CD4-positive, alpha-beta T cell treated with Interleukin-2 at 100 ng/mL for 4 hours (primary cell): Measurements from ENCODE around the gene SYNJ1.
"Not testable (repeated sequence)": the region's sequence is repeated elsewhere in the genome, so short reads cannot be mapped to it uniquely, and the experiment has no call there.

ENCODE experiments used
- DNase-seq: peaks from one replicate; pipeline ENCODE4 v3.0.0-alpha.2; 2020; ENCODE audit warnings: low spot score

SYNJ1 gene

DNA sequence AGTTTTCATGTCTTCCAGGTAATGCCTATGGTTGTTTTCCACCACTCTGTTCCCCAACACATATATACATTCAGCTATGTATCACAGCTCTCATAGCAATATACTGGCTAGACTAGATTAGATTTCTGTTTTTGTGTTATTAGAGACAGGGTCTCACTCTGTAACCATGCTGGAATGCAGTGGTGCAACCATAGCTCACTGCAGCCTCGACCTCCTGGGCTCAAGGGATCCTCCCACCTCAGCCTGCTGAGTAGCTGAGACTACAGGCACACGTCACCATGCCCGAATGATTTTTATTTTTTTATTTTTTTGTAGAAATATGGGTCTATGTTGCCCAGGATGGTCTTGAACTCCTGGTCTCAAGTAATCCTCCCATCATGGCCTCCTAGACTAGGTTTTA lies 37.7 kb downstream of the SYNJ1 start:
- no peak for DNase-seq

DNA sequence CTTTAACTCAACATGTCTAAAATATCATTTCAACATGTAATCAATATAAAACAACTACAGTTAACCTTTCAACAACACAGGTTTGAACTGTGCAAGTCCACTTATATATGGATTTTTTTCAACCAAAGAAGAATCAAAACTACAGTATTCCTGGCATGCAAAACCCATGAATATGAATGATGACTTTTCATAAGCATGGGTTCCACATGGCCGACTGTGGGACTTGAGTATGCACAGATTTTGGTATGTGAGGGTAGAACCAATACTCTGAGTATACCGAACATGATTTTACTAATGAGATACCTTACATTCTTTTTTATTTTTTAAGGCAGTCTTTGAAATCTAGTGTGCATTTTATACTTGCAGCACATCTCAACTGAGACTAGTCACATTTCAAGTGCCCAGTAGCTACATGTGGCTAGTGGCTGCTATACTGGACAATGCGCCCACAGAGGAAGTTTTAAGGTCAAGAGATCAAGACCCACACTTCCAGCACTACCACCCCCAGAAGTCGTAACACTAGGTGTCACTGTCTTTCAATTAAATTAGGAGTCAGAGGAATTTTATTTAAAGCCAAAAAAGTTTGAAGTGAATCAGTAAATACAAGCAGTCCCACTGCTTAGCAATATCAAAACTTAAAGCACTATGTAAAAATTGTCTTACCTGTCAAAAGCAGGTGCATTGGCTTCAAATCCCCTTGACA lies 40.0 kb downstream of the SYNJ1 start:
- DNase-seq = no peak

DNA sequence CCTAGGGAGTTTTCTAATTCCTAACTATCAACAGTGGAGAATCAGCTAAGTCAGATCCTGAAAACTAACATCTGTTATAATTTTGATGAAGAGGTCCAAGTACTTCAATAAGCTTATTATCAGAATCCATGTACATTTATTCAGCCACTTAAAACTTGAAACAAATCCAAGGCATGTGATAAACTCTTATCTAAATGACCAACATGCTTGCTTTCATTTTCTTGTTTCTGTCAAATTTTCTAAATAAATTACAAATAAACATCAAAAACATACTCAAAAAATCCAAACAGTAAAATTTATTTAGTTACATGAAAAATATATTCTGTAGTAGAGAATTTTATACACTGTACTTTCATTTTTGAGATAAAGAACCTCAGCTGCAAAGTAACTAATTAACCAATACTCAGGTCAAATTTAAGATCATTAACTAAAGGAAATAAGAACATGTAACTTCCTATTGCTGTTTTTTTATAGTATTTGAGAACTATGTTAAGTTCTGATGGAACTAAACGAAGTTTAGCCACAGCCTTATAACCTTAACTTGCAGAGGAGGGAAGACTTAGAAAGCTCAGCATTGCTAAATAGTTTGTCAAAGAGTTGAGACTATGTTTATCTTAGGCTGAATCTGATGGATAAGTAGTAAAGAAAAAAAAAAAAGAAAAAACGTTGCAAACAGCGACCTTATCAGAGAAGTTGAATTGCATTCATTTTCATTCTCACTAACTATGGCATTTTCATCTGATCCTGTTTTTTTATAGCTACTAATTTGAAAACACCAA lies 44.9 kb downstream of the SYNJ1 start:
- DNase-seq = no peak

DNA sequence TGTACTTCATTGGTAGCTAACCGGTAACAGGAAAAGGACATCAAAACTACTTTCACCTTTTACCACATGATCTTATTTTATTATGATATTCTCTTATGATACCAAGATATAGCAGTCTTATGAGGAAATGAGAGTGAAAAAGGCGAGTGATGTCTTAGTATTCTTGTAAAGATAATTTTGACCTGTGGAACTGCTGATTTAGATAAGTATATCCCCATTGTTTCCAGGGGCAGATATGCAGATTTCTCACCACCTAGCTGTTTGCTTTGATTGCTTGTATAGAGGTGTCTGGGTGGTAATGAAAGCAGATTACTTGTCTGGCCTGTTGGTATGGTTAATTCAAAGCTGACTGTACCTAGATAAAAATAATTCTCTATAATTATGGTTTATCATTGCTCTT lies 53.1 kb downstream of the SYNJ1 start:
- DNase-seq = no peak

DNA sequence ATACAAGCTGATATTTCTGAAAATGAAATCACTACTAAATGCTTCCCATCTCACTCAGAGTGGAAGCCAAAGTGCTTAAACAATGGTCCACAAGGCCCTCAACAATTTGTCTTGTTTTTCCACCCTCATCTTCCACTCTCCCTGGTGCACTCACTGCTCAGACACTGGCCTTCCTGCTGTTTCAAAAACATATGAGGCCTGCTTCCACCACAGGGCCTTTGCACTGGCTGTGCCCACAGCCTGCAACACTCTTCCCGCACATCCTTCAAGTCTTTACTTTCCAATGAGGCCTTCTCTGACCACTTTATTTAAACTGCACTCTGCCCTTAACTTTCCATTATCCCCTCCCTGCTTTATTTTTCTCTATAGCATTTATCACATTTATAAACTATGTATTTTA lies 53.8 kb downstream of the SYNJ1 start:
- DNase-seq = no peak

DNA sequence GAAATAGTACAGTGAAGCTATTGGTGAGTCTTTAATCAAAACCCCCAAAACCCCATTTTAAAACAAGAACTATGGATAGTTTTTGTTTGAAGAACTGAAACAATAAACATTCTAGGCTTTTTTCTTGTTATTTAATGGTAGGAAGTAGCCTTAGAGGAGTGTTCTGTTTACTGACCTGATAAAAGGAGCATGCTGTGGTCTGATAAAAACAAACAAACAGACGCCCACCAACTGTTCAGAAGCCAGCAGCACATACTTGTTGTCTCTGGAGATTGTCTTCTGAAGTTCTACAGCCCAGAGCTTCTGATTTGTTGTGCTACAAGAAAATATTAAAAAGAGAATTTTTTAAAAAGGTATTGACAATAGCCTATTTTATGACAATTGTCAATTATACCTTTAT lies 61.6 kb downstream of the SYNJ1 start:
- DNase-seq = no peak

DNA sequence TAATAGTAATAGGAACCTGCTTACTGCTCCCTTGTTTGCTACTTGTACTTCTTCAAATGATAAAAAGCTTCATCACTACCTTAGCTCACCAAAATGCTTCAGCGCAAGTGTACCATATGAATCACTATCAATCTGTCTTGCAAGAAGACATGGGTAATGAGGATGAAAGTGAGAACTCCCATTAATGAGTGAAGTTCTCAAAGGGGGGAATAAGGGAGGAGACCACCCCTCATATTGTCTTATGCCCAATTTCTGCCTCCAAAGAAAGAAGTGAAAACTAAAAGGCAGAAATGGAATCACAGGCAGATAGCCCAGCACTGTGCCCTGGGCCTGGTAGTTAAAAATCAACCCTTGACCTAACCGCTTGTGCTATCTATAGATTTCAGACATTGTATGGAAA lies 63.7 kb downstream of the SYNJ1 start:
- not testable (repeated sequence) for DNase-seq

DNA sequence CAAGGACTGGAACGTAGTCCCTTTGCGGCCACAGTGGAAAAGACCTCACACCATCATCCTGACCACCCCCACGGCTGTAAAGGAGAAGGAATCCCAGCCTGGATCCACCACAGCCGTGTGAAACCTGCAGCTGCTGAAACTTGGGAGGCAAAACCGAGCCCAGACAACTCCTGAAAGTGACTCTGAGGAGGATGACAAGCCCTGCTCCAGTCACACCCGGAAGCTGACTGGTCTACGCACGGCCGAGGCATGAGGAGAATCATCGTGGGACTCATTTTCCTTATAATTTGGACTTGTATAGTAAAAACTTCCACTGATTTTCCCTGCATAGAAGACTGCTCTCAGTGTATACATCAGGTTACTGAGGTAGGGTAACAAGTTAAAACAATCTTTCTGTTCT lies 65.8 kb downstream of the SYNJ1 start:
- not testable (repeated sequence) for DNase-seq

DNA sequence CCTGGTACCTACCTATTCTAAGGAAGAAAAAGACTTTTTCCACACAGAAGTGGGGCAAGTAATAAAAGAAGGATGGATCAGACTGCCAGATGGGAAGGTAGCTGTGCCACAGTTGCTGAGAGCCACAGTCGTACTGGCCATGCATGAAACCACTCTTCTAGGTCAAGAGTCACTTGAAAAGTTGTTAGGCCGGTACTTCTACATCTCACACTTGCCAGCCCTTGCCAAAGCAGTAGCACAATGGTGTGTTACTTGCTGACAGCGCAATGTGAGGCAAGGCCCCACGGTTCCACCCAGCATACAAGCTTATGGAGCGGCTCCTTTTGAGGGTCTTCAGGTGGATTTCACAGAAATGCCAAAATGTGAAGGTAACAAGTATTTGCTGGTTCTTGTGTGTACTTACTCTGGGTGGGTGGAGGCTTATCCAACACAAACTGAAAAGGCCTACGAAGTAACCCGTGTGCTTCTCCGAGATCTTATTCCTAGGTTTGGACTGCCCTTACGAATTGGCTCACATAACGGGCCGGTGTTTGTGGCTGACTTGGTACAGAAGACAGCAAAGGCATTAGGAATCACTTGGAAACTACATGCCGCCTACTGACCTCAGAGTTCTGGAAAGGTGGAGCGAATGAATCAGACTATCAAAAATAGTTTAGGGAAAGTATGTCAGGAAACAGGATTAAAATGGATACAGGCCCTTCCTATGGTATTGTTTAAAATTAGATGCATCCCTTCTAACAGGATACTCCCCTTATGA lies 66.6 kb downstream of the SYNJ1 start:
- DNase-seq = not testable (repeated sequence)

DNA sequence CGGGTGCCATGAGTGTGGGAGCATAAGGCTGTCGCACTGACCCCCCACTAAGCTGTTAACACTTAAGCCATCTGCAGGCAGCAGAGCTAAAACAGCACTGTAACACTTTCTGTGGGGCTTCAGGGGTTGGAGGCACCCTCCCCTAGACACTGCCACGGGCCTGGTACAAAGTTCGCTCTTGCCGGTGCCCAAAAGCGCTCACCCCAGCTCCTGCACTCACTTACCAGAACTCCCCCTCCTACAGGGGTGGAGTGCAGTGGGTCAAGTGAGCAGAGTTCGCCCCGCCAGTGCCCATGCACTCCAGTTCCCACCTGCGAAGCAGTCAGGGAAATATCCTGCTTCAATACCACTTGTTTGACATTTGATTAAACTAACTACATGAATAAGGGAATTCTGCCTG lies 69.3 kb downstream of the SYNJ1 start:
- DNase-seq = no peak

DNA sequence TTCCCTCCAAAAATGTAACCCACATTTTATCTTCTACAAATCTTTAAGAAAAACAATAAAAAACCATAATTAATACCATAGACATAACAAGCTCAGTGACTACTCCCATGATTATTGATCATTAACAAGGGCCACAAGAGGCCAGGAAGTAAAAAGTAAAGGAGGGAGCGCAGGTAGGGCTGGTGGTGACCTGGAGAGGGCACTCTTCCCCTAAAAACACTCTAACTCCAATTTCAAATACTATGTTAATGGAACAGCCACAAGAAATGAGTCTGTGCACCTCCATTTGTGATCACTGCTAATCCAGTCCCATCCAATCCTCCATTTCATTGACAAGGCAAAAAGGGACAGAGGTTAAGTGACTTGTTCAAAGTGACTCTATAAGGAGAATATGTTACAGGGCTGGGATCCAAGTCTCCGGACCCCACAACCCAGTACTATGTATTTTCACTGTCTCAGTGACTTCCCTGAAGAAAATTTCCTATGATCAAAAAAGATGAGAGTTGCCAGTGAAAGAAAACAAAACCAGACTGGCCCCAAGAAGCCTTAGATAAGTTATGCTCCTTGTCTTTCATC lies 74.4 kb downstream of the SYNJ1 start:
- DNase-seq = peak; percentile 25

DNA sequence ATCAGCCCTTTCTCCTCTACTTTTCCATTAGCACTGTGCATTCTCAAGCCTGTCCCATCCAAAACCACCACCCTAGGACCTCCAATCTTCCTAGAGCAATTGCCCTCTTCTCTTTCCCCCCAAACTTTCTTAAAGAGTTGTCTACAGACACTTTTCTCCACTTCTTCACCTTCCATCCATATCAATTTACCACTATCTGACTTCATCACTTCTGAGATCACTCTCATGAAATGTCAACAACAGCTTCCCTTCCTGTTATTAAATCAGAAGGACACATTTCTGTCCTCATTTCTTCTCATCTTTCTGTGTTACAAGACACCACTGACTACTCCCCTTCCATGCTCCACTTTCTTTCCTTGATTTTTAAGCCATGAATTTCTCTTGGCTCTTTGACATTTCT lies 79.6 kb downstream of the SYNJ1 start:
- DNase-seq = no peak

DNA sequence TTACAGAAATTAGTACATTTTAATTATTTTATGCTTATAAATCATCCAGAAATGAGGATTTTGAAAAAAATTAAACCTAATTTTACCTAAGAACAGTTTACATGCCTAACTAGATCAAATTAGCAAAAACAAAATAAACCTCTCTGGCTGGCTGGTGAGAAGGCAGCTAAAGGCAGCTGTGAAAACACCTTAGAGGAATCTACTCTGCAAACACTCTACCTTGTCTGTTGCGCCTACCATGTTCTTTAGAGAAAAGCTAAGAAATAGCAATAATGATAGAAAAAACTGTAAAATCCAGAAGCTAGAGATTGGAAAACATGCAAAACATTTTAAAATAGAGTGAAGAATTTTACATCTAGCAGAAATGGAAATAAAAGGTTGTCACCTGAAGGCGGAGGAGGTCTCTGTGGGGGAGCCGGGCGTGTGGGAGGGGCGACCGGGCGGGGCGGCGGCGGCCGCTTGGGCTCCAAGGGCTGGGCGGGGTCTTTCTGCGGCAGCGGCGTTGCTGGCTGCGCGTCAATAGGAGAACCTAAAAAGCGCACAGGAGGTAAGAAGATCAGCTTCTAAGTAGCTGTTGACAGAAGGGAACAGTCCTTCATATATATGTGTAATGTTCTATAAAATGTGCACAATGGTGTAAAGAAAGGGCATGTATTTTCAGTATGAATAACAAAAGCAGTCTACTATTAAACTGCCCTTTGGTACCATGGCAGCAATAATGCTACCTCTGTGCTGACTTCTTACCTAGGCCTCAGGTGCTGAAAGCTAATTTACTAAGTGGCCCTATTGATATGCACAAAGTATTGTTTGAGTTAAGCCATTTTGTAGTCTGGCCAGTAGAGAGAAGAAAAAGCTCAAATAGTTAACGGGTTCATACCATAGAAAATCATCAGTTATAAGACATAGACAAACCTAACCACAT lies 82.3 kb downstream of the SYNJ1 start:
- DNase-seq = no peak

DNA sequence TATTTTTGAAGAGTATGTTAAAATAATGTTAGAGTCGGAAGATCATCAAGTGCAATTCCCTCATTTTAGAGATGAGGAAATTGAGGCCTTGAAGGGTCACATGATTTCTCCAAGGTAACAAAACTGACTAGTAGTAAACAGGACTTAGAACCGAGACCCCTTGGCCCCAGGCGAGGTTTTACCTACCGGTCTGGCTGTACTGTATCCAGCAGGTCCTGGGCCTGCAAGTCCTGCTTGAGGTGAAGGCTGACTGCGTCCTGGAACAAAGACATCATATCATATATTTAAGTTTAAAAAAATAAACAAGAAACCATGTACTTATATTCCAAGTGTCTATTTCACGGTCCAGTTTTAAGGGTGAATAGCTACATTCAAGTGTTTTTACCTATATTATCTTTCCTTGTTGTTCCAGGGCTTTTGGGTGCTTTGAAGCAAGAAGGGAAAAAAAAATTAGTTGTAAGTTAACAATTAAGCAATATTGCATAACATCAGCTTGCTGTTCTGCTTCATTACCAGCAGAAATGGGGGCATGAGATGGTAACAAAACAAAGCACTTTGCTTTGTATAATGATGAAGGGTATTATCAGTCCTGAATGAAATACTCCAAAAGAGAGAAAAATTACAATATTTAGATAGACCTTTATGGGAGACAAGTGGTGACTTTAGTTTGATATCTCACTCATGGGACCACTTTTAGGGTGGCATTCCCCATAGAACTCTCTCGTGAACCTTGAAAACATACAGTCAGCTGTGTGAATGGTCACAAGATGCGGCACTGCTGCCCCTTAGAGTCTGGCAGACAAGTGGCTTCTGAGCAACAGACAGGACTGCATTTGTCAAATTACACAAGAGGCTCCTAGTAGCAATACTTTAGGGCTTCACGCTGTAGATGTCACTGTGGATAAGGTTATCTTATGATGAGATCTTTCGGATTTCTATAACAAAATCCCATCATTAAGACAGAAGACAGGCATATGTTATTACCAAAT lies 85.8 kb downstream of the SYNJ1 start:
- DNase-seq = no peak

DNA sequence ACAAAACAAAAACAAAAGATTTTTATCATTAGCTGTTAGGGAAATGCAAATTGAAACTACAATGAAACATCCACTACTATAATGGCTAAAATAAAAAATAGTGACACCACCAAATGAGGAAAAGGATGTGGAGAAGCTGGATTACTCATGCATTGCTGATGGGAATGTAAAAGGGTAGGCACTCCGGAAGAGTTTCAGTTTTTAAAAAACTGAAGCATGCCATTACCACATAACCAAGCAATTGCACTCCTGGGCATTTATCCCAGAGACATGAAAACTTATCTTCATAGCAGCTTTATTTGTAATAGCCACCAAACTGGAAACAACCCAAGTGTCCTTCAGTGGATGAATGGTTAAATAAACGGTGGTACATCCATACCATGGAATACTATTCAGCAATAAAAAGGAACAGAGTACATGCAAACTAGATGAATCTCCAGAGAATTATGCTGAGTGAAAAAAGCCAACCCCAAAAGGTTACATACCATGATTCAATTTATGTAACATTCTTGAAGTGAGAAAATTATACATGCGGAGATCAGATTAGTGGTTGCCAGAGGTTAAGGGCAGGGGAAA lies 101.1 kb downstream of the SYNJ1 start:
- DNase-seq = no peak

DNA sequence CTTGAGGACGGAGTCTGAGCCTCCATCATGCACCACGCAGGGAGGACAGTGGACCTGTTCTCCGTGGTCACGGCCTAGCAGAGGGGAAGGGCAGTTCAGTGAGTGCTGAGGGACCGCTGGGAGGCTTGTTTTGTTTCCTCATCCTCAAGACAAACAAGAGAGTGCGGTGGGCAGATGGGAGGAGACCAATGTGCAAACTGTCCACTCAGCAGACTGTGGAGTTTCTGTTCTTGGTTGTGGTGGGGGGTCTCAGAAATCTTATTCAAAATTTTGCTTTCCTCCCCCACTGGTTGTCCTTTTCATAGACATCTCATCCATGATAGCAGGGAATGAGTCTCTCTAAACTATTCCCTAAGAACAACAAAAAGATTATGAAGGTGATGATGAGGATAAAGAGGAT lies 109.6 kb downstream of the SYNJ1 start:
- DNase-seq = not testable (repeated sequence)

DNA sequence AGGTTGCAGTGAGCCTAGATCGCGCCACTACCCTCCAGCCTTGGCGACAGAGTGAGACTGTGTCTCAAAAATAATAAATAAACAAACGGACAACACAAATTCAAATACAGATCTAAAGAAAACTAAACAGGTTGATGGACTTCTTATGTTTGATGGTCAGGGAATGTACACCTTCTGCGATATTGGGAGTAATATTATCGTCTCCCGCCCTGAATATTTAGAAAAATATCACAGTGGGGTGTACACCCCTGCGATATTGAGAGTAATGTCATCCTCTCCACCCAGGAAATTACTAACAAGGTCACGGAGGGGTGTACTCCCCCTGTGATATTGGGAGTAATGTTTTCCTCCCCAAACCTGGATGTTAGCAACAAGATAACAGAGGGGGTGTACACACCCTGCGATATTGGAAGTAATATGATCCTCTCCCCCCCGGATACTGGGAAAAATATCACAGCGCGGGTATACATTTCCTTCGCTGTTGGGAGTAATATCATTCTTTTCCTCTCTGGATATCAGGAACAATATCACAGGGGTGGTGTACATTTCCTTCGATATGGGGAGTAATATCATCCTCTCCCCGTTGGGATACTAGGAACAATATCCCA lies 114.3 kb downstream of the SYNJ1 start:
- DNase-seq = no peak

DNA sequence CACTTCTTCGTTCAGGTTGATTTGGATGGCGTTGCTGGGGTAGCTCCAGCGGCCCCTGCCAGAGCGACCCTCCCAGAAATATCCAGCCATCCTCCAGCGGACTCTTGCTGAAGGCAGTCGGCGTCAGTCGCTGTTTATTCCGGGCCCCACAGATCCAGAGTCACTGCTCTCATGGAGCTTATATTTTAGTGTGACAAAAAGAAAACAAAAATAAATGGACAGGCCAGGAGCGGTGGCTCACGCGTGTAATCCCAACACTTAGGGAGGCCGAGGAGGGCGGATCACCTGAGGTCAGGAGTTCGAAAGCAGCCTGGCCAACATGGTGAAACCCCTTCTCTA lies 114.8 kb downstream of the SYNJ1 start:
- DNase-seq = no peak
